Measurements from ENCODE around the gene UNCX. TPM values are rescaled to one million over a fixed set of nuclear protein-coding genes. Genes with fewer than 3 reads are reported as not detected.

UNCX gene
- total RNA-seq, 2 experiments from 2014 or later: not detected

- Mint-ChIP-seq H3K4me3 (no peak overlapping the region), H3K4me1 (peaks cover 7% of the 10 kb centered on the region), H3K27me3 (peaks cover 63% of the 10 kb centered on the region), H3K36me3 (peaks cover 5% of the 10 kb centered on the region), H3K27ac (peak overlapping the region; percentile 1), H3K9me3 (ENCODE audit: low read depth) (no peaks in the 10 kb centered on the region)
- no peak for ATAC-seq
- no peak for DNase-seq
- CTCF ChIA-PET: interaction anchor here (0.9 to 1.2 kb wide), 2 partner anchors 13 to 14 kb away, joined by 4 read pairs; no protein-coding TSS in a partner anchor
These were observed 6.5 kb downstream of the UNCX start for GRCh38 chr7:1238931-1239802.

GRCh38 chr7:1239803-1240516, 7.3 kb downstream of the UNCX start:
- Mint-ChIP-seq H3K9me3 (ENCODE audit: low read depth) (no peaks in the 10 kb centered on the region), H3K4me1 (peaks cover under 1% of the 10 kb centered on the region), H3K27me3 (peaks cover 63% of the 10 kb centered on the region), H3K4me3 (no peak overlapping the region), H3K36me3 (no peaks in the 10 kb centered on the region), H3K27ac (no peak overlapping the region)
- CTCF ChIA-PET: interaction anchor here (0.9 kb wide), 1 partner anchor 15 kb away, joined by 4 read pairs; no protein-coding TSS in a partner anchor
- ATAC-seq: no peak
- no peak for DNase-seq

GRCh38 chr7:1240517-1241257, 8.0 kb downstream of the UNCX start:
- CTCF ChIA-PET: no interaction called here
- H3K27ac Mint-ChIP-seq: peak overlapping the region; percentile 36
- ATAC-seq: no peak
- no peaks in the 10 kb centered on the region for H3K9me3 Mint-ChIP-seq (ENCODE audit: low read depth)
- H3K36me3 Mint-ChIP-seq: no peaks in the 10 kb centered on the region
- DNase-seq: no peak
- H3K4me1 Mint-ChIP-seq: no peaks in the 10 kb centered on the region
- no peak overlapping the region for H3K4me3 Mint-ChIP-seq
- H3K27me3 Mint-ChIP-seq: peaks cover 66% of the 10 kb centered on the region

- peaks cover 70% of the 10 kb centered on the region for H3K27me3 Mint-ChIP-seq
- H3K4me3 Mint-ChIP-seq: no peak overlapping the region
- no peak for ATAC-seq
- H3K27ac Mint-ChIP-seq: no peak overlapping the region
- H3K9me3 Mint-ChIP-seq (ENCODE audit: low read depth): no peaks in the 10 kb centered on the region
- H3K4me1 Mint-ChIP-seq: no peaks in the 10 kb centered on the region
- H3K36me3 Mint-ChIP-seq: no peaks in the 10 kb centered on the region
- DNase-seq: no peak
- CTCF ChIA-PET: no interaction called here
These were observed 8.6 kb downstream of the UNCX start for GRCh38 chr7:1241258-1241602.

- H3K9me3 Mint-ChIP-seq (ENCODE audit: low read depth): no peaks in the 10 kb centered on the region
- H3K4me3 Mint-ChIP-seq: no peak overlapping the region
- H3K4me1 Mint-ChIP-seq: no peaks in the 10 kb centered on the region
- DNase-seq (no peak), ATAC-seq (no peak)
- H3K36me3 Mint-ChIP-seq: no peaks in the 10 kb centered on the region
- CTCF ChIA-PET: no interaction called here
- peaks cover 74% of the 10 kb centered on the region for H3K27me3 Mint-ChIP-seq
- peak overlapping the region; percentile 46 for H3K27ac Mint-ChIP-seq
These were observed 9.1 kb downstream of the UNCX start for GRCh38 chr7:1241603-1242255.

- CTCF ChIA-PET: no interaction called here
- H3K4me3 Mint-ChIP-seq: no peak overlapping the region
- no peak overlapping the region for H3K27ac Mint-ChIP-seq
- H3K27me3 Mint-ChIP-seq: peaks cover 76% of the 10 kb centered on the region
- DNase-seq (no peak), ATAC-seq (no peak)
- no peaks in the 10 kb centered on the region for H3K9me3 Mint-ChIP-seq (ENCODE audit: low read depth)
- H3K36me3 Mint-ChIP-seq: no peaks in the 10 kb centered on the region
- no peaks in the 10 kb centered on the region for H3K4me1 Mint-ChIP-seq
These were observed 9.6 kb downstream of the UNCX start for GRCh38 chr7:1242256-1242605.

GRCh38 chr7:1242606-1243289, 10.1 kb downstream of the UNCX start:
- no peaks in the 10 kb centered on the region for H3K36me3 Mint-ChIP-seq
- peak overlapping the region; percentile 63 for H3K27ac Mint-ChIP-seq
- CTCF ChIA-PET: interaction anchor here (1.6 kb wide), 1 partner anchor 190 kb away, joined by 5 read pairs; no protein-coding TSS in a partner anchor
- DNase-seq (no peak), ATAC-seq (no peak)
- no peaks in the 10 kb centered on the region for H3K4me1 Mint-ChIP-seq
- H3K4me3 Mint-ChIP-seq: no peak overlapping the region
- peaks cover 73% of the 10 kb centered on the region for H3K27me3 Mint-ChIP-seq
- no peaks in the 10 kb centered on the region for H3K9me3 Mint-ChIP-seq (ENCODE audit: low read depth)

- no peaks in the 10 kb centered on the region for H3K4me1 Mint-ChIP-seq
- DNase-seq (no peak), ATAC-seq (no peak)
- H3K36me3 Mint-ChIP-seq: no peaks in the 10 kb centered on the region
- H3K4me3 Mint-ChIP-seq: no peak overlapping the region
- H3K27ac Mint-ChIP-seq: peak overlapping the region; percentile 63
- CTCF ChIA-PET: interaction anchor here (1.6 kb wide), 1 partner anchor 189 kb away, joined by 5 read pairs; no protein-coding TSS in a partner anchor
- H3K27me3 Mint-ChIP-seq: peaks cover 74% of the 10 kb centered on the region
- H3K9me3 Mint-ChIP-seq (ENCODE audit: low read depth): no peaks in the 10 kb centered on the region
These were observed 10.8 kb downstream of the UNCX start for GRCh38 chr7:1243290-1243963.

- no peaks in the 10 kb centered on the region for H3K4me1 Mint-ChIP-seq
- peaks cover 74% of the 10 kb centered on the region for H3K27me3 Mint-ChIP-seq
- H3K4me3 Mint-ChIP-seq: no peak overlapping the region
- ATAC-seq (no peak), DNase-seq (no peak)
- no peaks in the 10 kb centered on the region for H3K36me3 Mint-ChIP-seq
- CTCF ChIA-PET: interaction anchor here (1.4 to 1.6 kb wide), 2 partner anchors 18 to 189 kb away, joined by 4 to 5 read pairs; no protein-coding TSS in a partner anchor
- H3K9me3 Mint-ChIP-seq (ENCODE audit: low read depth): no peaks in the 10 kb centered on the region
- H3K27ac Mint-ChIP-seq: no peak overlapping the region
These were observed 11.3 kb downstream of the UNCX start for GRCh38 chr7:1243964-1244416.

- Mint-ChIP-seq H3K36me3 (no peaks in the 10 kb centered on the region), H3K4me3 (no peak overlapping the region), H3K9me3 (ENCODE audit: low read depth) (no peaks in the 10 kb centered on the region), H3K4me1 (no peaks in the 10 kb centered on the region), H3K27me3 (peaks cover 68% of the 10 kb centered on the region), H3K27ac (peak overlapping the region; percentile 9)
- CTCF ChIA-PET: interaction anchor here (1.4 to 1.6 kb wide), 2 partner anchors 19 to 188 kb away, joined by 4 to 5 read pairs; no protein-coding TSS in a partner anchor
- DNase-seq (no peak), ATAC-seq (no peak)
These were observed 12.2 kb downstream of the UNCX start for GRCh38 chr7:1244700-1245523.

- ATAC-seq (no peak), DNase-seq (no peak)
- Mint-ChIP-seq H3K36me3 (no peaks in the 10 kb centered on the region), H3K4me3 (no peak overlapping the region), H3K9me3 (ENCODE audit: low read depth) (no peaks in the 10 kb centered on the region), H3K27ac (no peak overlapping the region), H3K27me3 (peaks cover 66% of the 10 kb centered on the region), H3K4me1 (no peaks in the 10 kb centered on the region)
- CTCF ChIA-PET: no interaction called here
These were observed 12.9 kb downstream of the UNCX start for GRCh38 chr7:1245524-1246050.

All from activated CD8-positive, alpha-beta memory T cell treated with anti-CD3 and anti-CD28 coated beads, Interleukin-2, amount 10 ng/mL, durations not matched to agents 7 days and 5 days (primary cell).